HG03095 (cell line): ENCODE data around the gene CH25H.
"Not testable (repeated sequence)": the region's sequence is repeated elsewhere in the genome, so short reads cannot be mapped to it uniquely, and the experiment has no call there.

Experiments
- ATAC-seq: cut with Tn5 transposase; IDR thresholded peaks from one replicate; pipeline ENCODE4 v1.9.1; 2021; ENCODE audit warnings: moderate library complexity; ENCODE audit not compliant: unreplicated experiment

Gene CH25H

DNA sequence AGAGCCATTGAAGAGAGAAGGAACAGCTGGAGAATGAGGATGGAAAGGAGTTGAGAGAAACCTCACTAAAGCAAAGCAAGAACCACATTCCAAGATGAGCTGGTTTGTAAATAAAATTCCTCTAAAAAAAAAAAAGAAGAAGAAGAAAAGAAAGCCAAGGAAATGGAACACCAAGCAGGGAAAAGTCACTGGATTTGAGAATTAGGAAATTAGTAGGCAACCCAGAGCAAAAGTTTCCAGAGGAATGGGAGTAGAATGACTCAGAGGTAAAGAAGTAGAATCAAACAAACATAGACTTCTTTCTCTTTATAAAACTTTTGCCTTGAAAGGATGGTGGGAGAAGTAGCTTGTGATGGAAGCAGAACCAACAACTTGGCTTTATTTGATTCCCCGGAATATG lies 3.9 kb downstream of the CH25H start:
- no peak for ATAC-seq

DNA sequence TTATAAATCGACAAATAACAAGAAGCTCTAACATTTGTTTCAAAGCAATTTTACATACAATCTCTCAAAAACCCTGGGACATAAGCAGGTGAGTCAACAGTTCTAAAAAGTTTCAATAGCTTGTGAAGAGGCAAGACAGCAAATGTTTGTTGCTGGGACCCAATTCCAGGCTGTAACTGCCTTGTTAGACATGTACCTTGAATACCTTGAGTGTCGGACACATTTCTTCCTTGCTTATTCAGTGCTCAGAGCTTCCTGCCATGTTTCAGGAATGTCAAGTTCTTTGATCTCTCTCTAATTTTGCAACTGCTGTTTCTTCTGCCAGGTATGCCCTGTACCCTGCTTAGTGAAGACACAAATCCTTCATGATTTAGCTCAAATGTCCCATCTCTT lies 5.1 kb downstream of the CH25H start:
- no peak for ATAC-seq

DNA sequence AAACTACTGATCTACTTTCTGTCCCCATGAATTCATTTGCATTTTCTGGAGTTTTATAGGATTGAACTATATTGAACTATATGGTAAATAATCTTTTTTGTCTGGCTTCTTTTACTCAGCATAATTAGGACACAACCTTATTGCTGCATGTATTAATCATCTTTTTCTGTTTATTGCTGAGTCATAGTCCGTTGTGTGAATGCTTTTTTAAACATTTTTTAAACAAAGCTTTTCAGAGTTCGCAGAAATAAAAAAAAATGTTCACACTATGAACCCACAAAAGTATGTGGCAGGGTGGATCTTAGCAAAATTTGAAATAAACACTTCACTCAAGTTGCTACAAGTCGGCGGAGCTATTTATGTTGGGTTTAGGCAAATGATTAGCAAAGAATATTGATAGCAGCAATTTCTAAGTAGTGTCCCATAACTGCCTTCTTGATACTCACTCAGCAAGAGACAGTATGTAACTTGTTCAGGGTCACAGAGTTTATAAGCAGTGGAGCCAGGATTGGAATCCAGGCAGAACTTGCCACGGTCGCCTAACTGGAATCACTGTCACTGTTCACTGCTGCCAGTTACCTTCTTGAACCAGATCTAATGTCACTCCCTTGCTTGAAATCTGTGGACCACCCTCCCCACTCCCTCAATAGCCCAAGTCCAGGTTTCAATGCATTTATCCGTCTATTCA lies 5.6 kb downstream of the CH25H start:
- ATAC-seq: no peak

DNA sequence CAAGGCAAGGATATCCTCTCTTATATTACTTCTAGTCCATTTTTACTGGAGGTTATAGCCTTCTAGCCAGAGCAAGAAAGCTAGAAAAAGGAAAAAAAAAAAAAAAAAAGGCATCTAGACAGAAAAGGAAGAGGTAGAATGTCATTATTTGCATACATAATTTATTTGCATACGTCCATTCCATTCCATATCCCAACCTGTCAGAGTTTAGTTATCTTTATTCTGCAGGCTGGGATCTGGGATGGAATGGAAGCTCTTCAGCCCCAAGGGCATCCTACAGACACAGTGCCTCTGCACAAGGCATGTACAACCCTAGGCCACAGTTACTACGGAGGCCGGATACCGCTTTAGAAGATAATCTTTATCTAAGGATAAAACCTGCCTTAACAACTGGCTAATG lies 9.6 kb downstream of the CH25H start:
- no peak for ATAC-seq

DNA sequence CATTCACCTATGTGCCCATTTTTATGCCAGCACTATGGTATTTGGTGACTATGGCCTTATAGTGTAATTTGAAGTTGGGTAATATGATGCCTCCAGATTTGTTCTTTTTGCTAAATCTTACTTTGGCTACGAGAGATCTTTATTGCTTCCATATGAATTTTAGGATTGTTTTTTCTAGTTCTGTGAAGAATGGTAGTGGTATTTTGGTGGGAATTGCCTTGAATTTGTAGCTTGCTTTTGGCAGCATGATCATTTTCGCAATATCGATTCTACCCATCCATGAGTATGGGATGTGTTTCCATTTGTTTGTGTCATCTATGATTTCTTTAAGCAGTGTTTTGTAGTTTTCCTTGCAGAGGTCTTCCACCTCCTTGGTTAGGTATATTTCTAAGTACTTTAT lies 15.8 kb downstream of the CH25H start:
- ATAC-seq: not testable (repeated sequence)

DNA sequence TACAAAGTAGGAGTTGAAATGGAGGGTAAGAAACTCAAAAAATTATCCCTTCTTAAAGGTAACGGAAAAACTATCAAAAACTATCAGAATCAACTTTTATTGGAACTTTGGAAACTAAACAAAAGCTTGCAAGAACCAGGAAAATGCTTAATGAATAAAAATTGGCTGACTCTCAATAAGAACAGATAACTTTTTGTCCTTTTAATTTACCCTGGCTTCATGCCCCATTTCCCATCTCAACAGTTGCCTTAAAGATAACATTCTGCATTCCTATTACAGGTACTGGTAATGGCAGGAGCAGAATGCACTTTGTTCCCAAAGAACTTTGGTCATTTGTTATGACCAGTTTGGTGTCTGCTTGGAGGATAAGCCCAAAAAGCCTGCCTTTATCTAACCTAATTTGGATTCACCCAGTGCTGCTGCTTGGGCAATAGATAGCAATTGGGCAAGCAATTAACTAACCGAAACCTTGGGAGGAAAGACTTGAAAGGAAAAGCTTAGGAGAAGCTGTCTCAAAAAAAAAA lies 17.8 kb downstream of the CH25H start:
- no peak for ATAC-seq

DNA sequence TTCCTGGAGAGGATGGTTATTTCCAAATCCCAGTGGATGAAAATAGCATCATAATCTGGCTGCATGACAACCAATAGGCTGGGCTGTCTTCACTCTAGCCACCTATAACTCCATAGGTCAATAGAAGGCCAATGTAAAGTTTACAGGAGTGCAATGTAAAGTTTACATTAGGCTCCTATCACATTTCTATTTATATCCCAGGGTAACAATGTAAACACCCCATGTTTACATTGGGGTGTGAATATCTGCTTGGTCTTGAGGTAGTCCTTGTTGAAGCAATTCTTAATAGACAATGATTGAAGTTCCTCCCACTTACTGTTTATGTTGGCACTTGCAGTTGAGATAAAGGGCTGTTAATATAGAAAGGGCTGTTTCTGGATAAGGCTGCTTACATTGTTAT lies 21.5 kb downstream of the CH25H start:
- ATAC-seq: no peak

DNA sequence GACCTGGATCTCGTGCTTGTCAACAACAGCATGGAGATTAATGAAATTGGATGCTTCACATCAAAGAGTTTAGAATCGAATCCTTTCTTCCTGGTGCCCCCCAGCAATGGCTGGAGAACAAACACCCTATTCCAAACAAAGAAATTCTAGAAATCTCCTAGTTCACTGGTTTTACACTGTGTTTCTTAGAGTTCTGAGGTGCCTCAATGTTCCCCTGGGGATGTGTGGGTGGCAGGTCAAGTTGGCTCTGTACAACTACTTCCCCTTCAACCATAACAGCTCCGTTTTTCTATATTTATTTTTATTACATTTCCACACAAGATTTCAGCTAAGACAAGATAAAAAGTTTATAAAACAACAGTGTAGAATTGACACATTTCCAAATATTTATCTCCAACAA lies 22.5 kb downstream of the CH25H start:
- ATAC-seq: no peak

DNA sequence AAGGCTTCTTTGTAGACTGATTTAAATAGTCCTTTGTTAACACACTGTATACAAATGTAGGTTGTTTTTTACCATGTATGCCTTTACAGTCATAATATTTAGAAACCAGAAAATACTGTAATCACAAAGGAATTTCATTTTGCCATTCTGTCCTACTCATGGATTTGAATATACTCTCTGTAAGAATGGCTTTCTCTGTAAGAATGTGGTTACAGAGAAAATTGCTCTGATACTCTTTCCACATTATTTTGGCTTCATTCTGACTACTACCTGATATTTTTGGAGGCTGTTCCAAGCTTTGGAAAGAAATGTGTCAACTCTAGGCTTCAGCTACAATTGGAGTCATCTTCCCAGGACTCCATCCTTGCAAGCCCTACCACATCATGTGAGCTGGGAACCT lies 23.5 kb downstream of the CH25H start:
- no peak for ATAC-seq

DNA sequence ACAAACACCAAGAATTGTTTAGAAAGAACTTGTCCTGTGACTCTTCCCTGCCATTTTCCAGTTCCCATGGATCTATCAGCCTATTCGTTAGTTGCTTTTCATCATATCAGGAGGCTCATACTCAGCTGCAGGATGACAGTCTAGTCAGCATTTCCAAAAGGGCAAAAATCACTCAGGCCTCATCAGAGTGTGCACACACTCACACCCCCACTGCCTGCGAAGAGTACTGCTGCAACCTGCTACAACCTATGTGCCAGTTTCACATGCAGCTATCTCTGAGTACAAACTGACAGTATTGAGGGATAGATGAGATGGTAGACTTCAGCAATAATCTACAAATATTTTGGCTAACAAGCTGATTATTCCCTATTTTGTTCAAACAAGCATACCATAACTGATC lies 24.2 kb downstream of the CH25H start:
- no peak for ATAC-seq

DNA sequence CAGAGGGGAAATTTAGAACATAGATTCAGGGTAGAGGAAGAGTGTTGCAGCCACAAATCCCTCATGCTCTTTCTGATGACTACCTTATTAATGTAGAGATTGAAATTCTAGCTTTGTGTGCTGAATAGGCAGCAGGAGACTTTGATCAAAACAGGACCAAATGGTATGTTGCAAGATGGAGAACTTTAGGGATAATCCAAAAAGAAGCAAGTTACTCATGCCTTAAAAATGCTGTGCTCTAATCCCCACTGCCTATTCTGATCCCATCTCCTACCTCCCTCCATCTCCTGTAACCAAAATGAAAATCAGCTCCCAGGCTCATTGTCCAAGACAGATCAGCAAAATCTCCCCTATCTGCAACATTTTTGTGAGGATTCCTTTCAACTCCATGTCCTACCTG lies 31.3 kb downstream of the CH25H start:
- no peak for ATAC-seq

DNA sequence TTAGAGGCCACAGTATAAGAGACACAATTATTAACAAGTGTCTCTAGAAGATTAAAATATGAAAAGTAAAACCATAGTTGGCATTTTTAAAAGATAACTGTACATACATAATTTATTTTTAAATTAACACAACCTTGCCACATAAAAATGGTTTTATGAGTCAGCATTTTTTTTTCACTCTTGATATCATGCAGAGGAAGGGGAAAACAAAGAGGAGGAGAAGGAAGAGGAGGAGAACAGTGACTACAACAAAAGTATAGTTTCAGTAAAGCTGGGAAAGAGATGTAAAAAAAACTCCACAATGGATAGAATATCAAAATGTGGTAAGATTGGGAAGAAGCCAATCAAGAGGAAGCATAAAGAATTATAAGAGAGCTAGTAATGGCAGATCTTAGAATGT lies 34.0 kb downstream of the CH25H start:
- ATAC-seq: no peak

DNA sequence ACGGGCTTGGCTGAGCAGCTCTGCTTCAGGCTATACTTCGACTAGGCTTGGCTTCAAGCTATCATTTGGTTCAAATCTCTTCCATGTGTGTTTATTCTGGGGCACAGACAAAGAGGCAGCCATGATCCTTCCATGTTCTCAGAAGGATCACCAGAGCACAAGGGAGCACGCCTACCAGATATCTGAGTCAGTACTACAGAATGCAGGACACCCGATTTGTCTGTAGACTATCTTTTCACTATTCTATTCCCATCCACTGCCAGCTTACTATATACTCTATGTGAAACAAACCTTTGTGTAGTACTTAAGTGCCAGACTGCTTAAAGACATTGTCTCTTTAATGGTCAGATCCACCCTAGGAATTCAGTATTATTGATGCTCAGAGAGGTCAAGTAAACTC lies 35.1 kb downstream of the CH25H start:
- no peak for ATAC-seq

DNA sequence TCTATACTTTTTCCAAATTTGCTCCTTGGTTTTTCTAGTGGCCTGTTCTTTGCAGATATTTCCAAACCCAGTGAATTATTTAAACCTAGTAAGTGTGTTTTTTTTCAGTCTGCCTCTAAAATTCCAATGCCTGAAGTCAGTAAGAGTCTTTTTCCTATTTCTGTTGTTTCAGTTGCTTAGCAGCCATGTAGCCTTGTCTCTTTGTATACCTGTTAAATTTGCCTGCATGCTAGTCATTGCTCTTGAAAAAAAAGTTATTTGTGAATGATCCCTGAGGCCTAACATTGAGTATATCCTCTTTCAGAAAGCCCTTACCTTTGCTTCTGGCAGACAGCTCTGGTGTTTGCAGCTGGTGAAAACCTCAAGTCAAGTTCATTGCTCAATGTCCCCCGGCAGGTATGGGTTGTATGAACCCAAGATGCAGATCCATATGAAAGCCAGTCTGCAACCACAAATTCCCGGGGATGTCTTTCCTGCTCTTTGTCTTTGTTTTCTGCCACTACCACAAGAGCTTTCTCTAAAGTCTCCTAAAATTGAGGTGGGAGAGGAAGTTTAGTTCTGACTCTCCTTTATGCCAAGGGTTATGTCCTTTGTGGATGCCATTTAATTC lies 35.7 kb downstream of the CH25H start:
- no peak for ATAC-seq

DNA sequence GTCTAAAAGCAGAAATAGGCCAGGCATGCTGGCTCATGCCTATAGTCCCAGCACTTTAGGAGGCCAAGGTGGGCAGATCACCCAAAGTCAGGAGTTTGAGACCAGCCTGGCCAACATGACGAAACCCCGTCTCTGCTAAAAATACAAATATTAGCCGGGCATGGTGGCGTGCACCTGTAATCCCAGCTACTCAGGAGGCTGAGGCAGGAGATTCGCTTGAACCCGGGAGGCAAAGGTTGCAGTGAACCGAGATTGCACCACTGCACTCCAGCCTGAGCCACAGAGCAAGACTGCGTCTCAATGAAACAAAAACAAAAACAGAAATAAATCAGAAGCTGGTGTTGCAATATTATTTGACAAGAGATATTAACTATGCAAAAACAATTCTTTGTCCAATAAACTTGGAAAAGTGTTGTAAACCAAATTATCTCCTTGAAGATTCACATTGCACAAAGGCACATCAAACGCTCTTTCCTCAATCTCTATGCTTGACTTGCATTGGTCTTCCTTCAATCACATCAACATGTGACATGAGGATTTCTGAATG lies 38.7 kb downstream of the CH25H start:
- ATAC-seq: not testable (repeated sequence)

DNA sequence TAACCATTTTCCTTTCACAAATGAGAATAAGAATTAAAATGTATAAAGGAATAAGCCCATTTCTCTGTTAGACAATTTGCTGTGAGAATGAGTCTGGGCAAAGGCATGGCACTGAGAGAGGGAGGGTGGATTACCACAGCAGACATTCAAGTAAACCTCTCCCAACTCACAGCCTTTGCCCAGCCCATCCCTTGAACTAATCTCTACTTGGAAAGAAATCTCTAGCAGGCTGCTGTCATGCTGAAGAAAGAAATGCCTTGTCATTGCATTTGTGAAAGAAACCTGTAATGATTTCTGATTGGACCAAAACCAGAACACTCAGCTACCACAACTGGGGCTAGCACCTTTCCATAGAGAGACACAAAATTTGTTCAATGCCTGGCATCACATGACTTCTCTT lies 39.2 kb downstream of the CH25H start:
- ATAC-seq: no peak

DNA sequence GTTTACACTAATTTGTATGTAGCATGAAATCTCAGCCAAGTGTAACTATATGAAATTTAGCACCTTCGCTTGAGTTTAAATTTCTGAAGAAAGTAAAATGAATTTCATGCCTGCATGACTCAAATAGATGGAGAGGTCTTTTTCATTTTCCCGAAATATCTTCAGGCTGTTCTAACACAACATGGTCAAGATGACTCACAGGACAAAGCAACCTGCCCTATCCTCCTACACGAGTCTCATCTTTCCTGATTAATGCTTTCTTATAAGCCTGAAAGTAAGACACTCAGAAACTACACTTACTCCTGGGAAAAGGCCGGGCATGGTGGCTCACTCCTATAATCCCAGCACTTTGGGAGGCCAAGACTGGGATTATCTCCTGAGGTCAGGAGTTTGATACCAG lies 41.2 kb downstream of the CH25H start:
- no peak for ATAC-seq

DNA sequence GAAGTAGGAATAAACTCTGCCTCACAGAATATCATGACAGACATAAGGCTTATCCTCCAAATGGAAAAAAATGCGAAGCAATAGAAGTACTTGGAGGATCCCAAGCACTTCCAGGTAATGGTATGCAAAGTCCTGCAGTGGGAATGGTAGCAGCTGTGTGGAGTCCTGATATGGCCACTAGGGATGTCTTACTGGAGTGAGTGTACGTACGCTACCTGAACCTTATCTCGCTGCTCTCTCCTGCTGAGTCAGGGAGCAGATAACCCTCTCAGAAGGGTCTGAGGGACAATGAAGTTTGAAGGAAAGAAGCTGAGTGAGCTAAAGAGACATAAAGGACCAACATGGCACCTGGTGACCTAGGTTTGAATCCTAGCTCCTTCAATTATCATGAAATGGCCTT lies 42.2 kb downstream of the CH25H start:
- ATAC-seq: no peak

DNA sequence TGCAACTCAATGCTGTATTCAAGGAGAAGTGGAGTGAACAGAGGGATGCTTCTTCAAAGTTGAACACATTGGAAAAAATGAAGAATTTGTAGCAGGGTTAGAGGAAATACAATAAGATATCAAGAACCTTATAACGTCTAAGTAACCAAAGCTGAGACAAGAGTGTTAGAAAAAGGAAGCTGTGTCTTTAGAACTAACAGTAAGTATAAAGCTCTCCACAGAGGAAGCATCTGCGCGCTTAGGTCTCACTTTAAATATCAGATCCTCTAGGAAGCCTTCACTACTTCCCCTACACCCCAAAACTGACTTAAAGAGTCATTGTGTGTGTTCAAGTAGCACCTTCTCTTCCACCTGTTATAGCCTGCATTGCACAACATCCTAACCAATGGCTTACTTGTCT lies 43.0 kb downstream of the CH25H start:
- no peak for ATAC-seq

DNA sequence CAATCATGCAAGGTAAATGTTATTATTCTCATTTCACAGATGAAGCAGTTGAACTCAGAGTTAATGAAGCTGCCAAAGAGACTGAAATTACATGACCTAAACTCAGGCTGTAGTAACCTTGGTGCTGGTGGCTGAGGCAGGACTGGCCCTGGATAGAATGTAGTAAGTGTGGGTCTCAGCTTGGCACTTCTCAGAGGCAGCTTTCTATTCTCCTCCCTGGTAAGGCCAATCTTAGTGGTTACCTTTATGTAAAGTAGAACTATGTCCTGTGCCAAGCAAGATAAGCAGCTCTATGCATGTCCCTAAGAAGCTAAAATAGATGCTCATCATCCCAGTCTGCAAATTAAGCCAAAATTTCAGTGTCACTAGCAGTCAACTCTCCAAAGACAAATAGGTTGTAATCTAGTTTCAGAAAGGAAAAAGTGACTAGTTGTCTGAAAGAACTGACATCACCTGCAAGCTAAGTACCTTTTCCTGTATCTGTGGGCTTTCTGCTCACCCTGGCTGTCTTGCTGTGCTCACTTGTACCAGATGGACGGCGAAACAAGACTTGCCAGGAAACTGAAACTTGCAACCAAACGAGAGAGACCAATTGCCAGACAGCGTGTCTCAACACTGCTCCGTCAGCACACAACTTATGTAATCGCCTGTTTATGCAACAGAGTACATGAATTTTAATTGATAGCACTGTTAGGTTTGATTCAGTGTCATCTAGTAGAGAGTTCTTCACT lies 43.7 kb downstream of the CH25H start:
- peak; percentile 96 for ATAC-seq

DNA sequence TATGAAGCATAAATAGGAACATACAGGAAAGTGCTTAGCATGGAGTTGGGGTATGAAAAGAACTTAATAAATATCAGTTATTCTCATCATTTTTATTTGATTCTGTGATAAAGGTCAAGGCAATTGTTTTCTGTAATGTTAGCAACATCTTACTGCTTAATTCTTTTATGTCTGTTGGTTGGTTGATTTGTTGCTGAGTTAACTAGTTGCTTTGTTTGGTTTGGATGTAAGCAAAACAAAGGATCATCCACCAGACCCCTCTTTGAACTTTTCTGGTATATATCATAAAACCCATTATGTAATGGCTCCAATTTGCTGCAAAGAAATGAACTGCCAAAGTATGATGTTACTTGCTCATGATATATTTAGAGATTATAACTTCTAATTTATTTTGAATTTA lies 44.5 kb downstream of the CH25H start:
- ATAC-seq: no peak

DNA sequence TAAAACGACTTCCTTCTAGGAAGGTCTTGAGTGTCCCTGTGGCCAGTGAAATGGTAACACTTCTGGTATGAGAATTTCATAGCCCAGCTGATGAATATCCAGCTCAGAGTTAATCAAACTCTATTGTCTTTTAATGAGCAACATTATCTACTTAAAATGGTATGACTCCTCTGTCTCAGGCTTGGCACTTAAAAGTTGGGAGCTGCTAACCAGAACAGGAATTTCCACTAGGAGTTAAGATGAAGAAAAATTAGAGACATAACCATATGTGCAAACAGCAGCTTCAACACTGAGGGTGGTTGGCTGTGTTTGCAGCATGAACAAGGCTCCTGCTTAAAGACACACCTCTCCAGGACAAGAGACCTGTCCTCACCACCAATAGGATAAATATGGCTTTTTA lies 46.8 kb downstream of the CH25H start:
- ATAC-seq: no peak
